MCF 10A (cell line): ENCODE results near the gene EHMT1. TPM values are rescaled to one million over a fixed set of nuclear protein-coding genes. Genes with fewer than 3 reads are reported as not detected.

Experiments used
- BruUV-seq: library from RNA; stranded (reverse); fragments of 400-500 nt; replicated peaks from 2 replicates; lab custom pipeline; 2021; lab: Mats Ljungman, UMichigan
- CTCF ChIA-PET: fragments of 300-600 bp; sonication (Branson Sonifier 250); formaldehyde crosslinking; extraction: SDS; loops from one replicate; lab custom pipeline; 2021; ENCODE audit warnings: antibody characterized with exemption, inconsistent platforms; lab: Yijun Ruan, JAX
- POLR2A ChIA-PET: fragments of 300-600, 350-650 bp; sonication (Branson Sonifier 250); formaldehyde crosslinking; extraction: SDS; loops from one replicate; lab custom pipeline; 2020; ENCODE audit warnings: antibody characterized with exemption, inconsistent platforms; lab: Yijun Ruan, JAX
- DNase-seq: peaks from one replicate; pipeline ENCODE4 v3.0.0-alpha.2; 2018; ENCODE audit not compliant: unreplicated experiment
- H3K27ac Mint-ChIP-seq: one replicate; pipeline ENCODE4 v1.8.0; 2022; ENCODE audit warnings: mild to moderate bottlenecking, low read depth, mixed read lengths; ENCODE audit not compliant: unreplicated experiment
- H3K27me3 Mint-ChIP-seq: one replicate; pipeline ENCODE4 v1.8.0; 2022; ENCODE audit warnings: mixed read lengths; ENCODE audit not compliant: insufficient read depth, unreplicated experiment
- H3K36me3 Mint-ChIP-seq: one replicate; pipeline ENCODE4 v1.8.0; 2022; ENCODE audit warnings: mild to moderate bottlenecking, moderate library complexity, mixed read lengths; ENCODE audit not compliant: insufficient read depth, unreplicated experiment
- H3K4me1 Mint-ChIP-seq: one replicate; pipeline ENCODE4 v1.8.0; 2022; ENCODE audit warnings: mixed read lengths; ENCODE audit not compliant: insufficient read depth, unreplicated experiment
- H3K4me3 Mint-ChIP-seq: one replicate; pipeline ENCODE4 v1.8.0; 2022; ENCODE audit warnings: mild to moderate bottlenecking, moderate library complexity, mixed read lengths; ENCODE audit not compliant: unreplicated experiment
- H3K9me3 Mint-ChIP-seq: one replicate; pipeline ENCODE4 v1.8.0; 2022; ENCODE audit warnings: mixed read lengths; ENCODE audit not compliant: unreplicated experiment
- CTCF ChIP-seq: fragments of 200-600 bp; IDR thresholded peaks from one replicate; pipeline ENCODE4 v1.8.0; 2022; ENCODE audit warnings: antibody characterized with exemption, mild to moderate bottlenecking; ENCODE audit not compliant: unreplicated experiment
- intact Hi-C: fragments of 100-400 bp; cut with micrococcal nuclease; formaldehyde crosslinking; loops from 2 replicates; pipeline ENCODE4 v1.14.1; 2022
- total RNA-seq: library from RNA; stranded (reverse); gene quantifications from 2 replicates; pipeline ENCODE4 v1.2.3, GENCODE V29; 2022

Gene EHMT1
- total RNA-seq, 1 experiment from 2014 or later = 79.7 TPM

DNA sequence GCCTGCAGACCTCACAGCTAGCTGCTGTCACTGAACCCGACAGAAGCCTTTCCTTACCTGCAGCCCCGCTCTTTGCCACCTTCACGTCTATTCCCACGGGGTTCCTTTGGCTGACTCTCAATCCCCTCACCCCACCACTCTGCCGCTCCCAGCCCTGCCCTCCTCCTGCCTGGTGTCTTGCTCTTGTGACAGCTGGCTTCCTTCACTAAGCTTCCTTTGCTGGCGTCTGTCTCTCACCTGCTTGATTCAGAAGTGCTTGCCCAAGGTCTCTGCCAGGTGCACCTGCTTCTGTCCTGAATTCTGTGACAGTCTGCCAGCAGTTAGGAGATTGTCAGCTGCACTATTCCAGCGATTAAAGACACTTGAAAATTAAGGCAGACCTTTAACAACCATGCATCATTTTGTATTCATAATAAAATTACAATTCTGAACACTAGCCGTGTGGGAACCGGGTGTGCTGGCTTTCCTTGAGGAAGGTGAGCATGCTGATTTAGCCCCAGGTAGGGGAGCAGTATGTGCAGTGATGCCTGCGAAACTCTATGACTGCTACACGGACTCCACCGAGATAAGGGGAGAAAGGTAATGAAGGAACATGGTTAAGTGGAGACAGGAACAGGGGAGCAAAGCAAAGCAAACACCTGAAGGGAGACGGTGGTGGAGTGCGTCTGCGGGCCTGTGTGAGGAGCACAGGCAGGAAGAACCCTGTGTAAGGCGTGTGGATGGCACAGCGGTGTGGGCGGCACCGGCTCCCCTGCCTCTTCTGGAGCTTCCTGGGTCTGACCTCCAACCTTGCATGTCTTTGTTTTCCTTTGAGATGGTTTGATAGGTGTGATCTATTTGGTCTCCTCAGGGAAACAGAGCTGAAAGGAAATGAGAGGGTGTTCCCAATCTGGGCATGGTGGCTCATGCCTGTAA, 178.7 kb downstream of the EHMT1 start:
- Mint-ChIP-seq H3K27me3 (no peaks in the 10 kb centered on the region), H3K4me3 (no peak overlapping the region), H3K9me3 (no peaks in the 10 kb centered on the region), H3K36me3 (peaks cover 74% of the 10 kb centered on the region), H3K4me1 (no peaks in the 10 kb centered on the region), H3K27ac (no peak overlapping the region)
- intact Hi-C loops = no loop called here
- ChIA-PET POLR2A (interaction anchor here (0.7 kb wide), 1 partner anchor 10 kb away, joined by 3 read pairs; no protein-coding TSS in a partner anchor), CTCF (no interaction called here)
- BruUV-seq = no TSS peak
- no peak for TF ChIP-seq CTCF
- no peak for DNase-seq

DNA sequence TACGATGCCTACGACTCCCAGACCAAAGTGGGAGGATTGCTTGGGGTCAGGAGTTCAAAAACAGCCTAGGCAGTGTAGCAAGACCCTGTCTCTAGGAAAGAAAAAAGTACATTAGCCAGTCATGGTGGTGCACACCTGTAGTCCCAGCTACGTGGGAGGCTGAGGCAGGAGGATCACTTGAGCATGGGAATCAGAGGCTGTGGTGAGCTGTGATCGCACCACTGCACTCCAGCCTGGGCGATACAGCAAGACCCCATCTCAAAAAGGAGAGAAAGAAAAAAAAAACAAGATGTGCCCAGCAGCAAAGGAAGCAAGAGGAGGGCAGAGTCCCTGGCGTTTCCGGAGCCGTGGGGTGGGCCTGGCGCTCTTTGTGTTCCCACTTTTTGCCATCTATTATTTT, 179.3 kb downstream of the EHMT1 start:
- no peak for TF ChIP-seq CTCF
- intact Hi-C loops = no loop called here
- CTCF ChIA-PET = no interaction called here
- BruUV-seq = no TSS peak
- no peaks in the 10 kb centered on the region for H3K27me3 Mint-ChIP-seq
- no peaks in the 10 kb centered on the region for H3K4me1 Mint-ChIP-seq
- no peak overlapping the region for H3K27ac Mint-ChIP-seq
- peaks cover 67% of the 10 kb centered on the region for H3K36me3 Mint-ChIP-seq
- H3K4me3 Mint-ChIP-seq = no peak overlapping the region
- no peaks in the 10 kb centered on the region for H3K9me3 Mint-ChIP-seq
- POLR2A ChIA-PET = interaction anchor here (0.6 to 0.7 kb wide), 2 partner anchors 11 to 192 kb away, joined by 3 read pairs; no protein-coding TSS in a partner anchor
- no peak for DNase-seq

DNA sequence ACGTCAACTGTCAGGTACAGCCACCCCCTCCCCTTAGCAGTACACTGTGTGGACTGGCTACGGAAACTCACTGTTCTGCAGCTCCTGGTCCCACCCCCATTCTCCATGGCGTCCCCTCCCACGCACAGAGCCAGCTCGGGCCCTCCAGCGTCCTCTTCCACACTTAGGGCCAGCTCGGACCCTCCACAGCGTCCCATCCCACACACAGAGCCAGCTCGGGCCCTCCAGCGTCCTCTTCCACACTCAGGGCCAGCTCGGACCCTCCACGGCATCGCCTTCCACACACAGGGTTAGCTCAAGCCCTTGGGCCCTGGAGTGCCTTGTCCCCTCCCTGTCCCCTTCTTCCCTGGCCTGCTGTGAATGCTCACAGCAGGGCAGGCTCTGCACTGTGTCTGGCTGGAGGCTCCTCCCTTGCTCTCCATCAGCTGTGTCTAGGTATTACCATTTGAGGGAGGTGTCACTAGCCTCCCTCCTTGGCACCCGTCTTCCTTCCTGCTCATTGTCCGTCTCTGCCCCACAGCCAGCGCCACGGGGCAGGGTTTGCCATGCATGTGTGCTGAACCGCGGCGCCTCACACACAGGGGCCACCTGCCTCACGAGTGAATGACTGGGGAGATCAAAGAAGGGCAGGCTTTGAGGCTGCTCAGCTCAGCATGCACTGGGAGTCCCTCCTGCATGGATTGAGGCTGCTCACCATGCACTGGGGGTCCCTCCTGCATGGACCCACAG, 180.3 kb downstream of the EHMT1 start:
- peaks cover 65% of the 10 kb centered on the region for H3K36me3 Mint-ChIP-seq
- BruUV-seq = no TSS peak

More for the DNA sequence above, 180.3 kb downstream of the EHMT1 start:
- POLR2A ChIA-PET = interaction anchor here (0.6 kb wide), 1 partner anchor 191 kb away, joined by 3 read pairs; no protein-coding TSS in a partner anchor
- no peak overlapping the region for H3K4me3 Mint-ChIP-seq
- no peaks in the 10 kb centered on the region for H3K27me3 Mint-ChIP-seq
- DNase-seq = no peak
- CTCF ChIA-PET = no interaction called here
- intact Hi-C loops = no loop called here
- no peak overlapping the region for H3K27ac Mint-ChIP-seq
- no peaks in the 10 kb centered on the region for H3K4me1 Mint-ChIP-seq
- no peak for TF ChIP-seq CTCF
- no peaks in the 10 kb centered on the region for H3K9me3 Mint-ChIP-seq
